GM18868 (cell line): Measurements from ENCODE around the gene ISY1.

Experiments
- ATAC-seq: cut with Tn5 transposase; IDR thresholded peaks from one replicate; pipeline ENCODE4 v1.9.1; 2021; ENCODE audit warnings: mild to moderate bottlenecking, moderate library complexity; ENCODE audit not compliant: unreplicated experiment

The ISY1 gene

DNA sequence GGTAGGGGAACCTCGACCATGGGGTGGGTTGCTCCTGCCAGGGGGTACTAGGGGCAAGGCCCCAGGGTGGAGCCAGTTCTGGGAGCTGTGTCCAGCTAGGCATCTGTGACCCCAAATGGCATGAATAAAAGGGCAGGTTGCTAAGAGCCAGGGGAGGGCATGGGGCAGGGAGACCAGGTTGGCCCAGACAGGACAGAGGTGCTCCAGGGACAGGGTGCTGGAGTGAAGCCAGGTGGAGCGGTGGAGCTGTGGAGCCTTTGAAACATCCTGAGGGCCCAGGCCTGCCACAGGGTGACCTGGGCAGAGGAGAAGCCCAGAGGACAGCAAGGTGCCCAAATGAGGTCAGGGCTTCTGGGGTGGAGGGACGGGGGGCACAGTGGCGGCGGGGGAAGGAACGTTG, 72.6 kb downstream of the ISY1 start:
- ATAC-seq = peak; percentile 16

DNA sequence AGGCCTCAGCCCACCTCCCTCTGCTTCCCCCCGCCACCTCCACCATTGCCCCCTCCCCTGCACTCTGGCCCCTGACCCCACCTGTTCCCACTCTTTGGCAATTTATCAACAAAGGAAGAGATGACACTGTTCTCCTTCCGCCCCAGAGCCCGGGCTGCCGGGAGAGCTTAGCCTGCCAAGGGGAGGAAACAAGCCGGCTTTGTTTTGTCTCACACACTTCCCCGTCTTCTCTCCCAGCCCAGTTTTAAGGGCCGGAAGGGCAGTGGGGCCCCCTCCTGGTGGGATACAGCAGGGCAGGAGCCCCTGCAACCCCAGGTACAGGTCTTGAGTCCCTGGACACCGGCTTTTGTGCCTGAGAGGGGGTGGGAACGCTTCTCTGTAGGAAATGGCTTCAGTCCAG, 73.0 kb downstream of the ISY1 start:
- peak; percentile 68 for ATAC-seq

DNA sequence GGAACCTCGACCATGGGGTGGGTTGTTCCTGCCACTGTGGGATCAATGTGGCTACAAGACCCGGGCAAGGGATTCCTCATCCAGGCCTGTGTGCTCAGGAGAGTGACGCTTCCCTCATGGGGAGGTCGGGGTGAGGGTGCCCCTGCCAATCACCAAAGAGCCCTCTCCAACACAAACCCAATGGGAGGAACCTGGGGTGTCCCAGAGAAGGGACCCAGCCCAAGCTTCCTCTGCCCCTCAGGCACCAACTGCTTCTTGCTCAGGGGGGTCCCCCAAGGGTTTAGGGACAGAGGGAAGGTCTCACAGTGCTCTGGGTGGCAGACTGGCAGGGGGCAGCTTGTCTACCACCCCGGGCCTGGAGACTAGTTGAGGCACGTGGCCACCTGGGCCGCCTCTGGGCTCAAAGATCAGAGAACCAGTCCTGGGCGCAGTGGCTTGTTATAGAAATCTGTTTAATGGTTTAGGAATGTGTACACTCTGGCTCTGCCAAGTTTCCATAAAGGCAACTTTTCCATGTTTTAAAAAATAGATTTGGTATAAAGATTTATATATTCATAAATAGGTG, 73.6 kb downstream of the ISY1 start:
- no peak for ATAC-seq

DNA sequence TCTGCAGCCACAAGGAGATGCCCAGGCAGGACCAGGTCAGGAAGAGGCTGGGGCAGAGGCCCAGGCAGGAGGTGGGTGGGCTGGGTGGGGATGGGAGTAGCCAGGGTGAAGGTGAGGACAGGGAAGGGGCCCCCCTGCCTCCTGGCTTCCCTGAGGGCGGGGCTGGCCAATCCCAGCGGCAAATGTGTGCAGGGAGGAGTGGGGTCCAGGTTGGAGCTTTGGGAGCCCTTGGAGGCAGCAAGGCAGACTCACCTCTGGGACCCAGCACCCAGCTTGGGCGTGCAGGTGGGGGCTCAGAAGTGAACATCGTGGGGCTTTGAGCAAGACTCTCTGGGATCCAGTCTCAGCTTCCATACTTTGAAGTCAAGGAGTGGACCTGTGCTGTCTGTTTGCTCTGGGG, 75.0 kb downstream of the ISY1 start:
- no peak for ATAC-seq

DNA sequence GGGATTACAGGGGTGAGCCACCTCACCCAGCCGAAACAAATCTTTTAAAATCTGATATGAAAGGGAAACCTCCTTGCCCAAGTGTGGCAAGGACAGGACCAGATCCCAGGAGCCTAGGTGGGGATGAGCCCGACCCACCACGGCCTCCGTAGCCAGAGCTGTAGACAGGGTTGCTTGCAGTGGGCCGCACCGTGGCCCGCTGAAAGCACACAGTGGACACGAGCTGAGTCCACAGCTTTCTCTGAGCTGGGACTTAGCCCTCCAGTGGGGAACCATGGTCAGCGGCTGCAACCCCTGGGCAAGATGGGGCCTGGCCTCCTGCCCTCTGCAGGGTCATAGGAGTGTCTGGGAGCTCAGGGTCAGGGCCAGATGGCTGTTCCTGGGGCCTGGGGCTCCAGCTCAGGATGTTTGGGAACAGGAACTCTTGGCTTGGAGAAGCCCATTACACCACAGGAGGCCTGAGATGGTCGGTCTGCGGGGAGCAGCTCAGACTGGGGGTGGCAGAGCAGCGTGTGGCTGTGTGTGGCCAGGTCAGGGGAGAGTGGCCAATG, 75.6 kb downstream of the ISY1 start:
- ATAC-seq = no peak

DNA sequence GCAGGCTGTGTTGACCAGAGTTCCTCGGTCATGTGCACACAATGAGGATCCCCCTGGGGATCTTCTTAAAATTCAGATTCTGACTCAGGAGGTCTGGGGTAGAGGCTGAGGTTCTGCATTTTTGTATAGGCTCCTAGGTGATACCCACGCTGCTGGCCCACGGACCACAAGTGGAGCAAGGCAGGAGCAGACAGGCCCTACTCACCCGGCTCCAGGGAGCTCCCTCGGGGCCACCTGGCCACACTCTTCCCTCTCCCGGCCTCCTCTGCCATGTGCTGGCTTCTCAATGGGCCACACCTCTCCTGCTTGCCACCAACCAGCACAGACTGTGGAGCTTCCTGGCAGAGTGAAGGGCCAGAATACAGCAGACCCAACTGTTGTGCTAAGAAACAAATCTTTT, 76.4 kb downstream of the ISY1 start:
- no peak for ATAC-seq

- no peak for ATAC-seq
Measured at GRCh38 chr3:129082026-129082425, 78.8 kb downstream of the ISY1 start.

DNA sequence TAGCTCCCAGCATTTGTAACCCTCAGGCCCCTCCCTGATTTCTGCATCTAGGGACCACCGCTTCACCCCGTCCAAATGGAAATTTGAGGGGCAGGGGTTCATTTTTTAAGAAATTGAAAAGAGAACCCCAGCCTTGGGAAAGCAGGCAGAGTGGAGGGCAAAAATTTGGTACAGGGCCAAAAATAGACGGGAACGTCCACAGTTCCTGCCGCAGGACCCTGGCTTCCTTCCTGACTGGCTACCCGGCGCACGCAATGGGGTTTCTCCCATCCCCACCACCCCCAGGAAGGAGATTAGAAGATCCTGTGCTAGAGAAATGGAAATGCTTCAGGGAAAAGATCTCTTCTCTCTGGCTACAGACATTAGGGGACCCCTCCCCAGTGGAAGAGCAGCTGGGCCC, 79.4 kb downstream of the ISY1 start:
- ATAC-seq = no peak

GRCh38 chr3:129078510-129078909, 82.4 kb downstream of the ISY1 start:
- no peak for ATAC-seq
